ENCODE results near the gene CCDC30.

DNA sequence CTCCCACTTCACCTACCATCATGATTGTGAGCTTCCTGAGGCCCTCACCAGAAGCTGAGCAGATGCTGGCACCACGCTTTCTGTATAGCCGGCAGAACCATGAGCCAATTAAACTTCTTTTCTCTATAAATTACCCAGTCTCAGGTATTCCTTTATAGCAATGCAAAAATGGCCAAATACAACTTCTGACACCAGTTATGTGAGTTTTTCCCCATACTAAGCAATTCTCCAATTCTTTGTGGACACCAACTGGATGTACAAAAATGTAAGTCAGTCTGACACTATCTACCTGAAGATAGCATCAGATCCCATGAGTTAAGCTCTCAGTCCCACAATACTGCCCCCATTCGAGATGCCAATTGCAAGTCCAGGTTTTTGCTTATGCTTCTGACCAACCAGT, 129.7 kb downstream of the CCDC30 start:
- no peak for TF ChIP-seq YY1 (IDR thresholded peaks at IDR 0.05; ENCODE audit: insufficient read depth, insufficient read length)
- no peak for TF ChIP-seq SUZ12 (IDR thresholded peaks at IDR 0.05; ENCODE audit: extremely low read depth, insufficient read depth, insufficient read length)

Data from NT2/D1 (cell line).